ENCODE results near the gene GPR15. TPM values are rescaled to one million over a fixed set of nuclear protein-coding genes. Genes with fewer than 3 reads are reported as not detected.

Gene GPR15
- total RNA-seq, 3 donors from 2014 or later: 4.5 to 11.5 (median 6.9) TPM

GRCh38 chr3:98550833-98551232, 19.1 kb downstream of the GPR15 start:
- no peak for TF ChIP-seq CTCF (IDR thresholded peaks at IDR 0.05)
- intact Hi-C loops (cut with DNase I, micrococcal nuclease): no loop called here
- Histone ChIP-seq H3K4me1 (ENCODE audit: low read depth) (no peaks in the 10 kb centered on the region), H3K36me3 (ENCODE audit: low read depth) (no peaks in the 10 kb centered on the region), H3K9me3 (no peaks in the 10 kb centered on the region), H3K4me3 (no peak overlapping the region)
- no peak for ATAC-seq
- DNase-seq: no peak

- Histone ChIP-seq H3K9me3 (no peaks in the 10 kb centered on the region), H3K4me3 (no peak overlapping the region), H3K4me1 (ENCODE audit: low read depth) (no peaks in the 10 kb centered on the region), H3K36me3 (ENCODE audit: low read depth) (no peaks in the 10 kb centered on the region)
- intact Hi-C loops (cut with DNase I, micrococcal nuclease): no loop called here
- no peak for TF ChIP-seq CTCF (IDR thresholded peaks at IDR 0.05)
- no peak for ATAC-seq
- no peak for DNase-seq
Measured at GRCh38 chr3:98551236-98551635, 19.5 kb downstream of the GPR15 start.

GRCh38 chr3:98551754-98552153, 20.0 kb downstream of the GPR15 start:
- Histone ChIP-seq H3K9me3 (no peaks in the 10 kb centered on the region), H3K4me3 (no peak overlapping the region), H3K36me3 (ENCODE audit: low read depth) (no peaks in the 10 kb centered on the region), H3K4me1 (ENCODE audit: low read depth) (no peaks in the 10 kb centered on the region)
- DNase-seq (peak in 1 of 3 donors; percentile 39), ATAC-seq (peak; percentile 59)
- intact Hi-C loops (cut with DNase I, micrococcal nuclease): no loop called here
- no peak for TF ChIP-seq CTCF (IDR thresholded peaks at IDR 0.05)

GRCh38 chr3:98552232-98553020, 20.6 kb downstream of the GPR15 start:
- intact Hi-C loops (cut with DNase I, micrococcal nuclease): no loop called here
- H3K4me3 ChIP-seq: no peak overlapping the region
- no peaks in the 10 kb centered on the region for H3K36me3 ChIP-seq (ENCODE audit: low read depth)
- no peak for DNase-seq
- no peak for TF ChIP-seq CTCF (IDR thresholded peaks at IDR 0.05)
- H3K9me3 ChIP-seq: no peaks in the 10 kb centered on the region
- no peak for ATAC-seq
- H3K4me1 ChIP-seq (ENCODE audit: low read depth): no peaks in the 10 kb centered on the region

GRCh38 chr3:98553021-98553563, 21.3 kb downstream of the GPR15 start:
- H3K4me1 ChIP-seq (ENCODE audit: low read depth): no peaks in the 10 kb centered on the region
- intact Hi-C loops (cut with DNase I, micrococcal nuclease): no loop called here
- TF ChIP-seq CTCF (IDR thresholded peaks at IDR 0.05): no peak
- no peak overlapping the region for H3K4me3 ChIP-seq
- ATAC-seq (peak; percentile 15), DNase-seq (no peak)
- H3K9me3 ChIP-seq: no peaks in the 10 kb centered on the region
- no peaks in the 10 kb centered on the region for H3K36me3 ChIP-seq (ENCODE audit: low read depth)

All from mucosa of descending colon (tissue), 3 donors.